Hepatocyte (in vitro differentiated cells): Measurements from ENCODE around the gene SYNDIG1. TPM values are rescaled to one million over a fixed set of nuclear protein-coding genes. Genes with fewer than 3 reads are reported as not detected.

Source experiments
- DNase-seq: peaks from one replicate; pipeline ENCODE4 v3.0.0-alpha.2; 2016; ENCODE audit warnings: low spot score
- H2AFZ ChIP-seq: fragments of 200-600 bp; sonication (generic); 2 replicates; pipeline ENCODE4 v1.6.0; 2016; ENCODE audit warnings: antibody characterized with exemption, mild to moderate bottlenecking
- H3K27ac ChIP-seq: fragments of 200-600 bp; sonication (generic); 2 replicates; pipeline ENCODE4 v1.5.1; 2016; ENCODE audit warnings: mild to moderate bottlenecking
- H3K27me3 ChIP-seq: fragments of 200-600 bp; sonication (generic); 2 replicates; pipeline ENCODE4 v1.6.1; 2016
- H3K36me3 ChIP-seq: fragments of 200-600 bp; sonication (generic); replicated peaks from 2 replicates; pipeline ENCODE4 v1.5.1; 2016; ENCODE audit warnings: low read depth; ENCODE audit not compliant: insufficient read depth
- H3K4me1 ChIP-seq: fragments of 200-600 bp; sonication (generic); 2 replicates; pipeline ENCODE4 v1.5.1; 2016; ENCODE audit warnings: mild to moderate bottlenecking, moderate library complexity; ENCODE audit not compliant: insufficient read depth
- H3K4me2 ChIP-seq: fragments of 200-600 bp; sonication (generic); 2 replicates; pipeline ENCODE4 v1.6.0; 2016
- H3K4me3 ChIP-seq: fragments of 200-600 bp; sonication (generic); 2 replicates; pipeline ENCODE4 v1.5.1; 2016; ENCODE audit warnings: mild to moderate bottlenecking
- H3K79me2 ChIP-seq: fragments of 200-600 bp; sonication (generic); 2 replicates; pipeline ENCODE4 v1.6.0; 2017; ENCODE audit warnings: mild to moderate bottlenecking
- H3K9me2 ChIP-seq: fragments of 200-600 bp; sonication (generic); replicated peaks from 2 replicates; pipeline ENCODE4 v1.6.0; 2017; ENCODE audit warnings: mild to moderate bottlenecking; ENCODE audit not compliant: insufficient read depth
- H3K9me3 ChIP-seq: fragments of 200-600 bp; sonication (generic); 2 replicates; pipeline ENCODE4 v1.5.1; 2016; ENCODE audit warnings: low read depth, mild to moderate bottlenecking
- H4K20me1 ChIP-seq: fragments of 200-600 bp; sonication (generic); 2 replicates; pipeline ENCODE4 v1.6.0; 2016; ENCODE audit warnings: mild to moderate bottlenecking; ENCODE audit not compliant: insufficient read depth, poor library complexity, severe bottlenecking
- CTCF ChIP-seq: fragments of 200-600 bp; sonication (generic); IDR thresholded peaks from 2 replicates; pipeline ENCODE4 v1.5.1; 2016; ENCODE audit warnings: antibody characterized with exemption, mild to moderate bottlenecking; ENCODE audit not compliant: poor library complexity
- EZH2 ChIP-seq: fragments of 200-600 bp; sonication (generic); IDR thresholded peaks from 2 replicates; pipeline ENCODE4 v1.6.1; 2016; ENCODE audit warnings: antibody characterized with exemption, mild to moderate bottlenecking, borderline replicate concordance
- EZH2phosphoT487 ChIP-seq: fragments of 200-600 bp; sonication (generic); IDR thresholded peaks from one replicate; pipeline ENCODE4 v1.6.1; 2018; ENCODE audit warnings: antibody characterized with exemption, mild to moderate bottlenecking, low read depth, moderate library complexity; ENCODE audit not compliant: unreplicated experiment, severe bottlenecking
- WGBS: methylation state at CpG from one replicate; pipeline ENCODE4 v1.1.6; 2016; ENCODE audit warnings: low lambda C conversion rate; ENCODE audit errors: missing lambda C conversion rate; 5-methylcytosine and 5-hydroxymethylcytosine counted together
- polyA plus RNA-seq: library from polyadenylated mRNA; unstranded; fragments of >200 nt; fragmentation: Nextera tagmentation; extraction: Ambion mirVana; gene quantifications from 2 replicates; pipeline ENCODE4 v1.2.1, GENCODE V29; 2016
- total RNA-seq: library from RNA; depleted of rRNA; stranded (reverse); fragments of >200 nt; gene quantifications from 2 replicates; pipeline ENCODE4 v1.2.3, GENCODE V29; 2014

The SYNDIG1 gene
- total and polyA plus RNA-seq, 2 experiments from 2014 or later = 1.5 to 2.3 TPM

- no peaks in the 10 kb centered on the region for H3K27me3 ChIP-seq
- DNase-seq = no peak
- H3K9me2 ChIP-seq = no peaks in the 10 kb centered on the region
- no peak overlapping the region for H3K4me2 ChIP-seq
- H3K4me3 ChIP-seq = no peak overlapping the region
- no peak overlapping the region for H2AFZ ChIP-seq
- WGBS = 89% methylated on average over 8 of the region's 8 CpGs
- no peaks in the 10 kb centered on the region for H4K20me1 ChIP-seq
- no peak overlapping the region for H3K27ac ChIP-seq
- H3K79me2 ChIP-seq = no peaks in the 10 kb centered on the region
- no peaks in the 10 kb centered on the region for H3K9me3 ChIP-seq
- no peaks in the 10 kb centered on the region for H3K4me1 ChIP-seq
- TF ChIP-seq EZH2phosphoT487 (no peak), EZH2 (no peak), CTCF (no peak)
- H3K36me3 ChIP-seq = no peaks in the 10 kb centered on the region
These were observed 110.6 kb downstream of the SYNDIG1 start for GRCh38 chr20:24580006-24580405.

- H3K4me3 ChIP-seq = no peak overlapping the region
- no peak for DNase-seq
- H3K9me3 ChIP-seq = no peaks in the 10 kb centered on the region
- H3K4me1 ChIP-seq = no peaks in the 10 kb centered on the region
- no peak overlapping the region for H3K27ac ChIP-seq
- 93% methylated on average over 10 of the region's 10 CpGs for WGBS
- TF ChIP-seq CTCF (no peak), EZH2 (no peak), EZH2phosphoT487 (no peak)
- no peaks in the 10 kb centered on the region for H3K36me3 ChIP-seq
- no peaks in the 10 kb centered on the region for H3K79me2 ChIP-seq
- no peak overlapping the region for H3K4me2 ChIP-seq
- no peaks in the 10 kb centered on the region for H3K9me2 ChIP-seq
- no peak overlapping the region for H2AFZ ChIP-seq
- H4K20me1 ChIP-seq = no peaks in the 10 kb centered on the region
- H3K27me3 ChIP-seq = no peaks in the 10 kb centered on the region
These were observed 111.4 kb downstream of the SYNDIG1 start for GRCh38 chr20:24580855-24581254.

- H3K4me3 ChIP-seq = no peak overlapping the region
- H3K27ac ChIP-seq = no peak overlapping the region
- H3K4me2 ChIP-seq = no peak overlapping the region
- H3K9me3 ChIP-seq = no peaks in the 10 kb centered on the region
- no peak for DNase-seq
- H3K79me2 ChIP-seq = no peaks in the 10 kb centered on the region
- H2AFZ ChIP-seq = no peak overlapping the region
- no peaks in the 10 kb centered on the region for H4K20me1 ChIP-seq
- 89% methylated on average over 7 of the region's 13 CpGs for WGBS
- H3K9me2 ChIP-seq = no peaks in the 10 kb centered on the region
- no peak for TF ChIP-seq EZH2phosphoT487
- no peak for TF ChIP-seq CTCF
- TF ChIP-seq EZH2 = no peak
- no peaks in the 10 kb centered on the region for H3K36me3 ChIP-seq
- H3K27me3 ChIP-seq = no peaks in the 10 kb centered on the region
- no peaks in the 10 kb centered on the region for H3K4me1 ChIP-seq
These were observed 112.2 kb downstream of the SYNDIG1 start for GRCh38 chr20:24581443-24582170.
